CD14-positive monocyte (primary cell): ENCODE results near the gene MAPK12. TPM values are rescaled to one million over a fixed set of nuclear protein-coding genes. Genes with fewer than 3 reads are reported as not detected.

Experiments
- DNase-seq, 3 donors: peaks; one replicate each; pipeline ENCODE4 v3.0.0-alpha.2; 2011 to 2022
- H2AFZ ChIP-seq: 2 replicates; pipeline ENCODE4 v1.6.0; 2012; ENCODE audit warnings: mild to moderate bottlenecking, low read depth, low read length, inconsistent platforms; ENCODE audit not compliant: insufficient read depth, poor library complexity, severe bottlenecking
- H3K27ac ChIP-seq, 2 donors: 1 replicate in 1 of 2; 2 replicates in 1 of 2; pipeline ENCODE4 v1.5.1; 2012 to 2013; ENCODE audit warnings: low read length in 2 of 2, control low read depth in 1 of 2, inconsistent platforms in 1 of 2, low read depth in 1 of 2, mild to moderate bottlenecking in 1 of 2
- H3K27me3 ChIP-seq, 2 donors: one replicate each; pipeline versions ENCODE4 v1.6.0 to v1.6.1; 2011 to 2013; ENCODE audit warnings: low read length in 2 of 2; ENCODE audit not compliant: control insufficient read depth in 2 of 2, insufficient read depth in 2 of 2
- H3K36me3 ChIP-seq, 2 donors: replicated peaks in 1 of 2; 1 replicate in 1 of 2; 2 replicates in 1 of 2; pipeline versions ENCODE4 v1.5.1 to v1.6.1; 2012 to 2013; ENCODE audit warnings: low read length in 2 of 2, control low read depth in 1 of 2, inconsistent platforms in 1 of 2, mild to moderate bottlenecking in 1 of 2; ENCODE audit not compliant: insufficient read depth in 2 of 2, control insufficient read depth in 1 of 2
- H3K4me1 ChIP-seq, 2 donors: 1 replicate in 1 of 2; 2 replicates in 1 of 2; pipeline versions ENCODE4 v1.5.1 to v1.6.1; 2012 to 2013; ENCODE audit warnings: low read length in 2 of 2, control low read depth in 1 of 2, inconsistent platforms in 1 of 2, mild to moderate bottlenecking in 1 of 2, moderate library complexity in 1 of 2; ENCODE audit not compliant: insufficient read depth in 2 of 2, control insufficient read depth in 1 of 2
- H3K4me2 ChIP-seq: replicated peaks from 2 replicates; pipeline ENCODE3; 2012; ENCODE audit warnings: low read length, moderate library complexity, mild to moderate bottlenecking; ENCODE audit not compliant: poor library complexity, severe bottlenecking; ENCODE audit errors: extremely low read depth
- H3K4me3 ChIP-seq, 3 experiments: fragments of 200-600 bp in 1 of 3; sonication (generic) in 1 of 3; replicated peaks in 1 of 3; 1 replicate in 2 of 3; 2 replicates in 1 of 3; pipeline ENCODE4 v1.5.1; 2011 to 2013; ENCODE audit warnings: low read length in 3 of 3, mild to moderate bottlenecking in 3 of 3, control low read depth in 2 of 3, low read depth in 2 of 3, inconsistent platforms in 1 of 3, moderate library complexity in 1 of 3
- H3K79me2 ChIP-seq: 2 replicates; pipeline ENCODE4 v1.6.0; 2012; ENCODE audit warnings: mild to moderate bottlenecking, control low read depth, inconsistent platforms, low read length, moderate library complexity; ENCODE audit not compliant: insufficient read depth
- H3K9ac ChIP-seq: 2 replicates; pipeline ENCODE4 v1.6.0; 2017; ENCODE audit warnings: low read length, mild to moderate bottlenecking; ENCODE audit not compliant: insufficient read depth, poor library complexity, severe bottlenecking
- H3K9me3 ChIP-seq, 2 donors: replicated peaks in 1 of 2; 1 replicate in 1 of 2; 2 replicates in 1 of 2; pipeline versions ENCODE4 v1.5.1 to v1.6.1; 2012 to 2013; ENCODE audit warnings: low read length in 2 of 2, control low read depth in 1 of 2; ENCODE audit not compliant: control insufficient read depth in 1 of 2, insufficient read depth in 1 of 2
- H4K20me1 ChIP-seq: 2 replicates; pipeline ENCODE4 v1.6.0; 2012; ENCODE audit warnings: mild to moderate bottlenecking, low read length, control low read depth, moderate library complexity; ENCODE audit not compliant: insufficient read depth
- H3K27ac Mint-ChIP-seq, 7 donors: one replicate each; pipeline ENCODE4 v1.8.0; 2020; ENCODE audit warnings: mild to moderate bottlenecking in 7 of 7, mixed read lengths in 7 of 7, moderate library complexity in 6 of 7, inconsistent platforms in 2 of 7
- H3K27me3 Mint-ChIP-seq, 3 donors: one replicate each; pipeline ENCODE4 v1.8.0; 2021 to 2022; ENCODE audit warnings: low read depth in 3 of 3, mild to moderate bottlenecking in 3 of 3, mixed read lengths in 3 of 3, moderate library complexity in 3 of 3, inconsistent platforms in 1 of 3
- H3K36me3 Mint-ChIP-seq, 2 donors: one replicate each; pipeline ENCODE4 v1.8.0; 2020; ENCODE audit warnings: mixed read lengths in 2 of 2, inconsistent platforms in 1 of 2, mild to moderate bottlenecking in 1 of 2
- H3K4me1 Mint-ChIP-seq: one replicate; pipeline ENCODE4 v1.8.0; 2020; ENCODE audit warnings: mild to moderate bottlenecking, mixed read lengths
- H3K4me3 Mint-ChIP-seq, 2 donors: one replicate each; pipeline ENCODE4 v1.8.0; 2020; ENCODE audit warnings: mild to moderate bottlenecking in 2 of 2, mixed read lengths in 2 of 2, moderate library complexity in 1 of 2
- H3K9me3 Mint-ChIP-seq, 7 donors: one replicate each; pipeline ENCODE4 v1.8.0; 2020 to 2022; ENCODE audit warnings: mixed read lengths in 7 of 7, mild to moderate bottlenecking in 6 of 7, moderate library complexity in 6 of 7, inconsistent platforms in 2 of 7
- CTCF ChIP-seq: fragments of 200-600 bp; IDR thresholded peaks from one replicate; pipeline ENCODE4 v1.8.0; 2022; ENCODE audit warnings: antibody characterized with exemption, mild to moderate bottlenecking
- WGBS: methylation state at CpG from one replicate; pipeline ENCODE4 v1.1.5; 2013; ENCODE audit warnings: missing lambda C conversion rate; ENCODE audit not compliant: insufficient coverage; 5-methylcytosine and 5-hydroxymethylcytosine counted together
- intact Hi-C, 2 donors: fragments of 100-400 bp; cut with micrococcal nuclease; formaldehyde crosslinking; loops; one replicate each; pipeline versions ENCODE4 v1.15.0 to v1.15.1; 2023
- polyA plus RNA-seq, 3 donors: library from polyadenylated mRNA; depleted of rRNA in 1 of 3; unstranded in 2 of 3; stranded (reverse) in 1 of 3; fragments of 300-500 nt in 2 of 3; fragments of >200 nt in 1 of 3; fragmentation: Illumina TruSeq in 2 of 3; gene quantifications; 1 replicate in 2 of 3; 2 replicates in 1 of 3; pipeline ENCODE4 v1.2.3, GENCODE V29; 2012 to 2021

Gene MAPK12
- polyA plus RNA-seq, 3 donors: 0.06 to 3.2 (median 0.13) TPM

DNA sequence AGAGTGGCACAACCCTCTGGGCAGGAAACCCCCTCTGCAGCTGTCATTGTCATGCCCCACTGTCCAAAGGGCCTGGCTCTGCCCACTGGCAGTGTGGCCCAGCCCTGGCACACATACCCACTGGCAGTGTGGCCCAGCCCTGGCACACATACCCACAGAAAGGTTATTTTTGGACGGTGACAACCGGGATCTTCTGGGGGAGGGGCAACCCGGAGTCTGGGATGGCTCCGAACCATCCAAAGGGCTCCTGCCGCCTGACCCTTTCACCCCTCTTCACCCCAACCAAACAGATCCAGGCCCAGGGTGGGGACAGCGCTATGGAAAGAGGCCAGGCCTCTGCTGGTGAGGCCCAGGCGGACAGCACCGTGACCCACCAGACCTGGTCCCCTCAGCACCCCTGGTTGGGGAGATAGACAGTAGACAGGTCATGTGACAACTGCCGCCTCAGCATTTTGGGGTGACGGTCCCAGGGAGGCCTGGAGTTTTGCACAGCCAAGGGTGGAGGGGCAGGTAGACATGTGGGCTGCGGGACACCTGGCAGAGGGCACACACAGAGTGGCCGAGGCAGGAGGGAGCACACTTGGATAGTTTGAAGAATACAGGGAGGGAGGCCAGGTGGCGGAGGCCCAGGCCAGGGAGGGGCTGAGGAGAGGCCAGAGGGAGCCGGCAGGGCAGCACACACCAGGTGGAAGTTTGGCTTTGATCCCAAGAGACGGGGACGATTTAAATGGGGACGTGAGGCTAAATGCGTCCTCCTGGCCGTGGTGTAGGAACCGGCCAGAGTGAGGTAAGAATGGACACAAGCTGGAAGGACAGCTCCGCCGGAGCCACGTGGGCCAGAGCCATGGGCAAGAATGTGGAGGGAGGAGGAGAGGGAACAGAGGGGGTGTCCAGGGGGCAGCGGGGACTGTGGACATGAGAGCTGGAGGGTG, 2.9 kb downstream of the MAPK12 start:
- H3K4me3 ChIP-seq: no peak overlapping the region
- WGBS: 92% methylated on average over 19 of the region's 24 CpGs
- no peak overlapping the region for H3K9ac ChIP-seq
- TF ChIP-seq CTCF: no peak
- H3K27ac ChIP-seq: no peak overlapping the region
- H4K20me1 ChIP-seq: no peaks in the 10 kb centered on the region
- H2AFZ ChIP-seq: no peak overlapping the region
- Mint-ChIP-seq H3K4me1 (peaks cover 10% of the 10 kb centered on the region), H3K4me3 (no peak overlapping the region), H3K27ac (peak overlapping the region in 1 of 7 donors; percentile 31), H3K27me3 (peaks cover 29 to 44% (median 29%) of the 10 kb centered on the region in 3 donors), H3K9me3 (peaks cover 0 to 3% (median 0%) of the 10 kb centered on the region in 7 donors), H3K36me3 (no peaks in the 10 kb centered on the region)
- H3K9me3 ChIP-seq: peaks cover 0 to 7% of the 10 kb centered on the region in 2 donors
- H3K4me1 ChIP-seq: peaks cover 9 to 23% of the 10 kb centered on the region in 2 donors
- no peak for DNase-seq
- H3K27me3 ChIP-seq: peaks cover 10 to 35% of the 10 kb centered on the region in 2 donors
- intact Hi-C loops: no loop called here
- no peak overlapping the region for H3K4me2 ChIP-seq
- no peaks in the 10 kb centered on the region for H3K36me3 ChIP-seq
- H3K79me2 ChIP-seq: no peaks in the 10 kb centered on the region

- intact Hi-C loops: no loop called here
- H3K9ac ChIP-seq: no peak overlapping the region
- Mint-ChIP-seq H3K36me3 (no peaks in the 10 kb centered on the region), H3K4me1 (peaks cover 10% of the 10 kb centered on the region), H3K27ac (no peak overlapping the region), H3K4me3 (no peak overlapping the region), H3K27me3 (peaks cover 22 to 35% (median 24%) of the 10 kb centered on the region in 3 donors), H3K9me3 (peaks cover 0 to 3% (median 0%) of the 10 kb centered on the region in 7 donors)
- no peaks in the 10 kb centered on the region for H3K36me3 ChIP-seq
- H2AFZ ChIP-seq: no peak overlapping the region
- H3K27me3 ChIP-seq: peaks cover 10 to 26% of the 10 kb centered on the region in 2 donors
- no peaks in the 10 kb centered on the region for H3K79me2 ChIP-seq
- 91% methylated on average over 27 of the region's 31 CpGs for WGBS
- no peak for DNase-seq
- no peak overlapping the region for H3K4me2 ChIP-seq
- H3K27ac ChIP-seq: no peak overlapping the region
- H3K9me3 ChIP-seq: peaks cover 0 to 7% of the 10 kb centered on the region in 2 donors
- H4K20me1 ChIP-seq: no peaks in the 10 kb centered on the region
- H3K4me3 ChIP-seq: no peak overlapping the region
- H3K4me1 ChIP-seq: peaks cover 9 to 20% of the 10 kb centered on the region in 2 donors
- no peak for TF ChIP-seq CTCF
These were observed 3.8 kb downstream of the MAPK12 start for GRCh38 chr22:50257451-50258360.
